ENCODE data around the gene GPC5.
A peak's percentile ranks its signal among the peaks of the same experiment; 100 is the strongest.

The GPC5 gene

DNA sequence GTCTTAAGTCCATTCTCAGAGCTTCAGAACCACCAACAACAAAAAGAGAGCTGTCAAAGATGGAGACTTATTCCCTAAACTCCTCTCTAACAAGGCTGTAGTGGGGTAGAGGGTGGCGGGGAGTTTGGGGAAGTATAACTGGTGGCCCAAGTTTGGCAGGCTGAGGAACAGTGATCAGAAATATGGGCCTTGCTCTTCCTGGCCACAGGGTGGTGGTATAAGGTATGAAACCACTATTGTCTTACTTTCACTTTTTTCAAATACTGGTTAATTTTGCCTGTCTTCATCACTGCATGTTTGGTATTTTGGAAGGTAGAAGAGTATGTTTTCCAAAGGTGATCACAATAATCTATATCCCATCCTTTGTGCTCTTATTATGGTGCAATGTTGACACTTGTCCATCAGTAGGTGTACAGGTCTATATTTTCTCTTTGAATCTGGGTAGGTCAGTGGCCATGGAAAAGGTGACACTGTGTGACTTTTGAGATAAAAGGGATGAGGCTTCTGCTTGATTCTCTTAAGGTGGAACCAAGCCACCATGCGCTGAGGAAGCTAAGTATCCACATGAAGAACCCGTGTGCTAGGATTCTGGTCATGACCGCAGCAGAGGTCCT is 23.2 kb upstream of the GPC5 start:
- Histone ChIP-seq H3K27ac (ENCODE audit: low read depth, low read length, poor library complexity, severe bottlenecking) (no peak overlapping the region), H3F3A (ENCODE audit: insufficient read depth, low read length) (no peaks in the 10 kb centered on the region), H3K9me2 (ENCODE audit: low read depth, low read length) (no peaks in the 10 kb centered on the region), H3K9me3 (ENCODE audit: low read length) (no peaks in the 10 kb centered on the region), H3K4me1 (ENCODE audit: insufficient read depth, low read length, severe bottlenecking) (no peaks in the 10 kb centered on the region), H3K4me2 (ENCODE audit: low read length) (no peak overlapping the region), H4K20me1 (ENCODE audit: insufficient read depth, low read length) (no peaks in the 10 kb centered on the region), H3K36me3 (ENCODE audit: insufficient read depth, low read length) (no peaks in the 10 kb centered on the region), H3K9ac (ENCODE audit: low read length) (no peak overlapping the region), H3K27me3 (ENCODE audit: insufficient read depth, low read length) (no peaks in the 10 kb centered on the region), H3K79me2 (ENCODE audit: insufficient read depth, low read length) (no peaks in the 10 kb centered on the region), H2AFZ (ENCODE audit: low read length) (no peak overlapping the region), H3K4me3 (ENCODE audit: low read depth, low read length, poor library complexity, severe bottlenecking) (no peak overlapping the region)
- TF ChIP-seq EZH2 (IDR thresholded peaks at IDR 0.05; ENCODE audit: borderline replicate concordance, low read length): no peak
- TF ChIP-seq CTCF (IDR thresholded peaks at IDR 0.05; ENCODE audit: low read length): peak; percentile 86

DNA sequence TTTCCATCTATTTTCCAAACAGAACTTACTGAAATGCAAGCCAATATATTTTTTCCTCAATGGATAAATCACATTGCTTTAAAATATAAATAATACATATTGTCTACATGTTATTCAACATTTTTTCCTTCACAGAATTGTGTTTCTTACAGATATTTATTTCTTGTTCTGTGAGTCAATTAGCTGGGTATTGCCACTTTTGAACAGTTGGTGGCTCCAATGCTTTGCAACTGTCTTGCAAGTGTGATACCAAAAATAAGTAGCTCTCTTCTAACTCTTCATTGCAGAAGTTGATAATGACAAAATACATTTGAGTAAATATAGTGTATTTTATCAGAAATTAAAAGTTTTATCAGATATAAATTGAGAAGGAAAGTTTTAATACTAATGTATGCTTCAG is 17.1 kb upstream of the GPC5 start:
- H3K27me3 ChIP-seq (ENCODE audit: insufficient read depth, low read length): no peaks in the 10 kb centered on the region; the same call in 1 of the 2 replicates
- H3K4me1 ChIP-seq (ENCODE audit: insufficient read depth, low read length, severe bottlenecking): no peaks in the 10 kb centered on the region
- no peak overlapping the region for H3K4me3 ChIP-seq (ENCODE audit: low read depth, low read length, poor library complexity, severe bottlenecking)
- H3F3A ChIP-seq (ENCODE audit: insufficient read depth, low read length): no peaks in the 10 kb centered on the region
- H3K79me2 ChIP-seq (ENCODE audit: insufficient read depth, low read length): no peaks in the 10 kb centered on the region
- H3K4me2 ChIP-seq (ENCODE audit: low read length): no peak overlapping the region
- H4K20me1 ChIP-seq (ENCODE audit: insufficient read depth, low read length): no peaks in the 10 kb centered on the region
- H3K9me3 ChIP-seq (ENCODE audit: low read length): no peaks in the 10 kb centered on the region
- H3K9me2 ChIP-seq (ENCODE audit: low read depth, low read length): no peaks in the 10 kb centered on the region
- no peaks in the 10 kb centered on the region for H3K36me3 ChIP-seq (ENCODE audit: insufficient read depth, low read length)
- TF ChIP-seq EZH2 (IDR thresholded peaks at IDR 0.05; ENCODE audit: borderline replicate concordance, low read length): no peak
- peak; percentile 71 for TF ChIP-seq CTCF (IDR thresholded peaks at IDR 0.05; ENCODE audit: low read length)
- H2AFZ ChIP-seq (ENCODE audit: low read length): no peak overlapping the region
- no peak overlapping the region for H3K27ac ChIP-seq (ENCODE audit: low read depth, low read length, poor library complexity, severe bottlenecking)
- H3K9ac ChIP-seq (ENCODE audit: low read length): no peak overlapping the region

- Histone ChIP-seq H3K79me2 (ENCODE audit: insufficient read depth, low read length) (no peaks in the 10 kb centered on the region), H3K9me2 (ENCODE audit: low read depth, low read length) (no peaks in the 10 kb centered on the region), H3K27ac (ENCODE audit: low read depth, low read length, poor library complexity, severe bottlenecking) (no peak overlapping the region), H3K4me2 (ENCODE audit: low read length) (no peak overlapping the region), H4K20me1 (ENCODE audit: insufficient read depth, low read length) (no peaks in the 10 kb centered on the region), H3K4me3 (ENCODE audit: low read depth, low read length, poor library complexity, severe bottlenecking) (no peak overlapping the region), H3K4me1 (ENCODE audit: insufficient read depth, low read length, severe bottlenecking) (no peaks in the 10 kb centered on the region), H2AFZ (ENCODE audit: low read length) (no peak overlapping the region), H3K9ac (ENCODE audit: low read length) (no peak overlapping the region), H3K27me3 (ENCODE audit: insufficient read depth, low read length) (no peaks in the 10 kb centered on the region; the same call in 1 of the 2 replicates), H3F3A (ENCODE audit: insufficient read depth, low read length) (no peaks in the 10 kb centered on the region), H3K36me3 (ENCODE audit: insufficient read depth, low read length) (no peaks in the 10 kb centered on the region), H3K9me3 (ENCODE audit: low read length) (no peaks in the 10 kb centered on the region)
- TF ChIP-seq CTCF (IDR thresholded peaks at IDR 0.05; ENCODE audit: low read length): no peak
- TF ChIP-seq EZH2 (IDR thresholded peaks at IDR 0.05; ENCODE audit: borderline replicate concordance, low read length): no peak
Observed at GRCh38 chr13:91383836-91384235, 14.6 kb upstream of the GPC5 start.

Measured in OCI-LY1 (cell line).